HG03039 (cell line): ENCODE results near the gene KRT27.
"Not testable (repeated sequence)": the region's sequence is repeated elsewhere in the genome, so short reads cannot be mapped to it uniquely, and the experiment has no call there.

Experiments
- ATAC-seq: cut with Tn5 transposase; IDR thresholded peaks from one replicate; pipeline ENCODE4 v1.9.1; 2021; ENCODE audit warnings: mild to moderate bottlenecking, moderate library complexity; ENCODE audit not compliant: unreplicated experiment

Gene KRT27

DNA sequence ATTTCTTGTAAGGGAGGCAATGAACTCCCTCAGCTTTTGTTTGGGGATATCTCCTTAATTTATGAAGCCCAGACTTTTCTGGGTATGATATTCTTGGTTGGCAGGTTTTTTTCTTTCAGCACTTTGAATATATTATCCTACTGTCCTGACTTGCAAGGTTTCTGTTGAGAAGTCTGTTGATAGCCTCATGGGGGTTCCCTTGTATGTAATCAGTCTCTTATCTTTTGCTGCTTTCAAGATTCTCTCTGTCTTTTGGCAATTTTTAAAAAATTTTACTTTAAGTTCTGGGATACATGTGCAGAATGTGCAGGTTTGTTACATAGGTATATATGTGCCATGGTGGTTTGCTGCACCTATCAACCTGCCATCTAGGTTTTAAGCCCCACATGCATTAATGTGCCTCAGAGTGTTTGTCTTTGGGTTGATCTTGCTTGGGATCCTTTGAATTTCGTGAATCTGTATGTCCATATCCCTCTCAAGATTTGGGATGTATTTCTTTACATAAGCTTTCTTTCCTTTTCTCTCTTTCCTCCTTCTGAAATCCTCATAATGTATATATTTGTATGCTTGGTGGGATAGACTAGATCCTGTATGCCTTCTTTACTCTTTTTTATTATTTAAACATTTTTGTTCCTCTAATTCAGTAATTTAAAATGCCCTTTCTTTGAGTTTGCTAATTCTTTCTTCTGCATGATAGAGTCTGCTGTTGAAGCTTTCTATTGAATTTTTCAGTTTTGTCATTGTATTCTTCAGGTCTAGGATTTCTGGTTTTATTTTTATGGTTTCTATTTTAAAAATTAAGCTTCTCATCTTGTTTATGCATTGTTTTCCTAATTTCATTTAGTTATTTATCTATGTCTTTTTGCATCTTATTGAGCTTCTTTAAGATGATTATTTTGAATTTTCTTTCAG is 22.0 kb downstream of the KRT27 start:
- ATAC-seq, result no peak

DNA sequence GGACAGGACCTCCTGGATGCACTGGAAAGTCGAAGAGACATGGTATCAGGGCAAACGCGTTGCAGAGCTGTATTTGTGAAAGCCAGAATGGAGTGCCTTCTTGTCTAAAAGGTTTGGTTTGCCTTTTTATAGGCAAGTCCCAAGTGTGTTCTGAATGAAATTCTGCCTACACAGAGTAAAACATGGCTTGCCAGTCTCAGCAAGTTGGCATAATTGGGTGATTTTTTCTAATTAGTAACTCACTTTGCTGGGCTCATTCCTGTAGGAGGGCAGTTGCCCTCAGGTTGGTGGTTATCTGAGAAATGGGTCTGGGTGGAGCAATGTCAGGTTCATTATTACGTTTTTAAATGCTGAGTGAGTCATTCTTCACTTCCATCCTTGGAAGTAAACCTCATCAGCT is 27.1 kb downstream of the KRT27 start, which contains the start of gene KRT25:
Gene KRT25 (minus strand): TSS at position 101 of the 400 bp plus-strand sequence. CDS start 60 bp downstream, at position 41.
- ATAC-seq, result no peak

DNA sequence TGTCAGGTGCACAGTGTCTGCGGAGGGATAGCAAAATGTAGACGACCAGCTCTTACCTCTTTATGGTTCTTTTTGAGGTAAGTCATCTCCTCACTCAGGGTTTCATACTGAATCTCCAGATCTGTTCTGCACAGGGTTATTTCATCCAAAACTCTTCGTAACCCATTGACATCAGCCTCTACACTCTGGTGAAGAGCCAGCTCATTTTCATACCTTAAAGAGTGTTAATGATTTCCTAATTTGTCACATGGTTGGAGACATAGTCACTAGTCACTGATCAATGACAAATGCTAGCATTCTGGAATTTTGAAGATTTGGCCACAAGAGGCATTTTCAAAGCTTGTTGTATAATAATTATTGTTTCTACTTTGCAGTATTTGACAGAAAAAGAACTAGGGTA is 28.5 kb downstream of the KRT27 start:
- no peak for ATAC-seq

DNA sequence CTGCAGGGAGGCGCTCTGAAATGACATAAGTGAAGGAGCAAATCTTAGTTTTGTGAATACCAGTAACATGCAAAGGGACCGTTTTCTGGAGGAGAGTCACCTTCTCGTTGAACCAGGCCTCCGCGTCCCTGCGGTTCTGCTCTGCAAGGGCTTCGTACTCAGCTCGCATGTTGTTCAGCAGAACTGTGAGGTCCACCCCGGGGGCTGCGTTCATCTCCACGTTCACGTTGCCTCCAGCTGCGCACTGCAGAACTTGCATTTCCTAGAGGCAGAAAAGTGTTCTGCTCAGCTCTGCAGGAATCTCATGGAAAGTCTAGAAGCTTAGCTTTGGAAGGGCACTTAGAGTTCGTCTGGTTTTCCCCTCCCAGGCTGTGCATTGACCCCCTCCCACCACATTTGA is 31.3 kb downstream of the KRT27 start:
- ATAC-seq, result no peak

GRCh38 chr17:40750391-40750790 is 32.0 kb downstream of the KRT27 start:
- no peak for ATAC-seq

DNA sequence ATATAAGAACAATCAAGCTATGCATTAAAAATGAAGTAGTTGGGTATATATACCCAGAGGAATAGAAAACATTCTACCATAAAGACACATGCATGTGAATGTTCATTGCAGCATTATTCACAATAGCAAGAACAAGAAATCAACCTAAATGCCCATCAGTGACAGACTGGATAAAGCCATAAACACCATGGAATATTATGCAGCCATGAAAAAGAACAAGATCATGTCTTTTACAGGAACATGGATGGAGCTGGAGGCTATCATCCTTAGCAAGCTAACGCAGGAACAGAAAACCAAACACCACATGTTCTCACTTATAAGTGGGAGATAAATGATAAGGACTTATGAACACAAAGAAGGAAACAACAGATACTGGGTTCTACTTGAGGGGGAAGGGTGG is 33.7 kb downstream of the KRT27 start:
- ATAC-seq, result not testable (repeated sequence)

DNA sequence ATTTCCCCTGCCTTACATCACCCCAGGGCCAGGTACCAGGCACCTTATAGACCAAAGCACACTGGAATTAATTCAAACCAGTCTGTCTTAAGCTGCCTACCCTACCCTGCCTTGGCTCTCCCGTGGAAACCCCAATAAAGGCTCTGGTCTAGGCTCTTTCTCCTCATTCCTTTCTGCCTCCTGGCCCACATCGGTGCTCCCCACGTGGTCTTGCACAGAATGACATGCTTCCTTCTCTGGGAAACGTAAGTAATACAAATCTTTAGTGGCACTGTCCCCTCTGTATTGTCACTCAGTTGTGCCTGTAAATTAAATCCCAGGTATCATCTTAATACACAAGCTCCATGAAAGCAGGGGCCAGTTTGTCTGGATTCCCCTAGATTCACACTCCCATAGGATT is 43.8 kb downstream of the KRT27 start:
- no peak for ATAC-seq

DNA sequence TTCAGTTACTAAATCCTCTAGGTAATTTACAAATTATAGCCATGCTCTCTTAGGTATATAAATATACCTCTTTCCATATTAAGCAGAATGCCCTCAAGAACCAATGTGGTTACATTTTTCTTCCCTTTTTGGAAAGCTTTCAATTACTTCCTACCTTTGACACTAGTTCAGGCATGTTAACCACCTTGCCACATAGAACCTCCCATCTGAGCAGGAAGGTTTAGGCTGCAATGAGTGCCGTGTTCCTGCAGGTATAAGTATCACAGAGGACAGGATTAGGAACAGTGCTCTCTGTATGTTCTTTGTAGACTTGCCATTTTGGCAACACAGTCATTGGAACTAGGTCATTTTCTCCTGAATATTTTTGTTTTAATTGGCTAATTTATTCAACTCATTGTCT is 47.3 kb downstream of the KRT27 start:
- no peak for ATAC-seq

GRCh38 chr17:40734018-40734417 is 48.3 kb downstream of the KRT27 start:
- no peak for ATAC-seq

DNA sequence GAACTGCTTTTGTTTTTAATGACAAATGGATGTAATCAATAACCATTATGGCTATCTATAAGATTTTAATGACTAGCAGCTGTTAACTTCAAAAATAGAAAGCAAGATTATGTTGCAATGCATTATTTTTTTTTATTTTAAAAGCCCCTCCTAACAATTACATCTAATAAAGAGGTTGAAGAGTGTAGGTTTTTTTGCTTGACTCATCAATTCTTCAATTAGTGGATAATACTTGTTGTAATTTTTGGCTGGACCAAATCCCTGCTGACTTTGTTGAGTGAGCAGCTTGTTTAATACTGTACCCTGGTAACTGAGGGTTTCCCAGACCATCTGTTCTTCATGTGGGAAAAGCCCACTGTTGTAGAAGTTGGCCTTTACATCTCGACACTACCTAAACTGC is 51.4 kb downstream of the KRT27 start:
- ATAC-seq, result no peak

DNA sequence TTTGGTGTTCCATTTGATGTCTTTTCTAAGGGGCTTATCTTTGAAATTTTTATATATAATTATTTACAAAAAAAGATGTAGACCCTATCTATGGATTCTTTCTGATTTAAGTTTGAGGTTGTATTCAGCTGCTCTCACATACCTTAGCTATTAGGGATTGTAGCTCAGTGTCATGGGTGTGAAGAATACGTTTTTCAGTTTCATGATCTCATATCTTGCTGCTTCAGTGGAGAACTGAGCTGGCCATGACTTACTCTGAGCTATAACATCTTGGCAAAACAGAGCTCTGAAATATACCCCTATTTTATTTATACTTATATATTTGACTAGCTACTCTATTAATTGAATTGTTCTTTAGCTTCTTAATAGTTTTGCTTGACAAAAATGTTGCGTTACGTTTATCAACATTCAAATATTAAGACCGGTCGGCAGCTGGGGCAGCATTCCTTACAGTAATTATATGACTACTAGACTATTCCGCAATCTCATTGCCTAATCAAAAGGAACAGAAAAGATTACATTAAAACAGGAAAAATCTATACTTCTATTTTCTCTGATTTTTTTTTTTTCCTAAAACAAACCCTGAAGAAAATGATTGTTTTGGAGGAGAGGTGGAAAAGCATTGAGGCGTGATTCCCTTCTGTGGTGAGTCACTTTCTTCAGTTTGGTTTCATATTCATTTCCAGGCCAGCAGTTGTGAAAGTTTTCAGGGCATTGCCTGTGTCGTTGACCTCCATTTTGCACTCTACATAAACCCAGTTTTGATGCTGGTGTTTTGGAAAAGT is 54.7 kb downstream of the KRT27 start:
- ATAC-seq, result no peak

DNA sequence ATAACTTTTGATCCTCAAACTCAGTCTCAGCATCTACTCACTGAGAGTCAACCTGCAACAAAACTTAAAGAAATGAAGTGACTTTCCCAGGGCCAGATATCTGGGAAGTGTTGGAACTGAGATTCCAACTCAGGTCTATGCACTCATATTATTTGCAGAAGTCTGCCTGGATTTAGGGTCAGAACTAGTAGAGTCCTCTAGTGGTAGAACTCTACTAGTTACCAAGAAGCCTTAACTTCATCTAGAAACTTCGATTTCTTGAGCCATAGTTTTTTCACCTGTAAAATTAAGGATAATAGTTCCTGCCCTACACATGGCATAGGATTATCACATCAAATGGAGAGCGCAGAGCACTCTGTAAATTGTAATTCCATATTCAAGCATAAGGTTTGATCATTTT is 55.4 kb downstream of the KRT27 start:
- ATAC-seq, result no peak
